GM21576 (cell line): ENCODE measurements around the gene DNAJC18.

Experiments used
- ATAC-seq: cut with Tn5 transposase; IDR thresholded peaks from one replicate; pipeline ENCODE4 v1.9.1; 2021; ENCODE audit warnings: mild to moderate bottlenecking, moderate library complexity; ENCODE audit not compliant: unreplicated experiment

Gene DNAJC18

DNA sequence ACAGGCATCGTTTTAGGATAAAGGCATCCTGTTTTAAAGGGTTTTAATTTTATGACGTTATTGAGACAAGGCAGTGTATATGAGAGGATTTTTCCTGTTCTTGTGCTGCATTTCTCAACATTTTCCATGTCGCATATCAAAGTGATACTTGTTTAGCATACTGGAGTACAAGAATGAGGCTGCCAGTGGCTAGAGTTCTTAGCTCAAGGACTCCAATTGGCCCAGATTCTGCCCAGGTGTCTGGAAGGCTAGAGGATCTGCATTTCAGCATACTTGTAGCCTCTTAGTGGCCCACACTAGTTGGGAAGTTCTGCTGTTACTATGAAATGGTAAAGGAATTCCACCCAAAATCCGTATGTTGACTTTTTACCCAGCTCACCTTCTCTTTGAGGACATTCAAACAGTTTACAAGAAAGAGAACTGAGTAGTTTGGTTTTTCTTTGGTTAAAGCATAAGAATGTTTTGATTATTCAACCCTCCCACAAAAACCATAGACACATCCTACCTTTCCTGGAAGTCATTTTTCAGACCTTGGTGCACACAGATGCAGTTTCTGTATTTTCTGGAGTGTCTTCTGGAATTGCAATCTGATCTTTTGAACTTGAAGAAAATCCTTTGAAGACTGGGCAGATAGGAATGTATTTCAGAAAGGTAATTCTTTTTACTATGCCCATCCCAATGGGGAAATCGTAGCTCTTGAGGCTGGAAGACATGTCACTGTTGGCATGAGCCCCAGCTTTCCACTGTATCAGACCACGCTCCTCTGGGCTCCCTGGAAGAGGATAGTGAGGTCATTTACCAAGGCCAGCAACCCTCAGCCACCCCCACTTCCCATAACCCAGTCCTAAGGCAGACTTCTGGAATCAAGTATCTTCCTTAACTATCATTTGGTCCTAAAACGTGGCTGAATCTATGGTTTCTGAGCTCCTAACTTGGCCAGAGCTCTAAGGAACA lies 67.6 kb downstream of the DNAJC18 start:
- no peak for ATAC-seq

DNA sequence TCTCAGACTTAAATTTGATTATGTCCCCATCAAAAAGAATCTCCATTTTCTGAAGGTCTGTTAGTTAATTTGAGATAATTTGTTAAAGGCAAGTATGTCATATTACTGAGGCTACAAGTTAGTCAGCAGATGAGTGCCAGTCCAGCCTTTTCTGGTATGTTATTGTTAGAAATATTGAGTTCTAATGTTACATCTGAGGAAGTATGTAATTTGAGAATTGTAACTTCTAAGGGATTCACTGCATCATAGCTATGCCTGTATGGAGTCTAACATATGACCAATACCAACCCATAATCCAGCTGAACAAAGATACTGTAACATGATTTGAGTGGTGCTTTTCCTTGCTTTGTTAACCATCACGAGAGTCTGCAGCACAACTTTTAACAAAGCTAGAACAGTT lies 70.1 kb downstream of the DNAJC18 start:
- ATAC-seq, result no peak

DNA sequence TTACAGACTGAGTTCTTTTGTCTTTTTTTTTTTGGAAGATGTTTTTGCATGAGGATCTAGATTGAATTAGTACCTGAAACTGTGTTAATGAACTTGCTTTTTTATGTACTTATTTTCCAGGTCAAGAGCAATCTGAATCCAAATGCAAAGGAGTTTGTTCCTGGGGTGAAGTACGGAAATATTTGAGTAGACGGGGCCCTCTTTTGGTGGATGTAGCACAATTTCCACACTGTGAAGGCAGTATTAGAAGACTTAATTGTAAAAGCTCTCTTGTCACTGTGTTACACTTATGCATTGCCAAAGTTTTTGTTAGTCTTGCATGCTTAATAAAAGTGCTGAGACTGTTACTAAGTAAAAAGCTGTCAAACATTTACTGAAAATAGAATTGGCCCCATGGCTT lies 70.7 kb downstream of the DNAJC18 start:
- no peak for ATAC-seq

DNA sequence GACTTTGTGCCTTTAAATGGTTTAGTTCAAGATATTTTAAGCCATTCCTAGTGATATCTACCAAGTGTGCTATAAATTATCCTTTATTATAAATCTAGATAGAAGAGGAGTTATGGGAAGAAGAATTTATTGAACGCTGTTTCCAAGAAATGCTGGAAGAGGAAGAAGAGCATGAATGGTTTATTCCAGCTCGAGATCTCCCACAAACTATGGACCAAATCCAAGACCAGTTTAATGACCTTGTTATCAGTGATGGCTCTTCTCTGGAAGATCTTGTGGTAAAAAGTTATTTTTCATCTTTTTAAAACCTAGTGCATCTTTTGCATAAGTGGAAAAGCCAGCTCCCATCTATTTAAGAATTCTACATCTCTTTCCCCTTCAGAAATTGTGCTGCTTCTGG lies 74.9 kb downstream of the DNAJC18 start:
- no peak for ATAC-seq

DNA sequence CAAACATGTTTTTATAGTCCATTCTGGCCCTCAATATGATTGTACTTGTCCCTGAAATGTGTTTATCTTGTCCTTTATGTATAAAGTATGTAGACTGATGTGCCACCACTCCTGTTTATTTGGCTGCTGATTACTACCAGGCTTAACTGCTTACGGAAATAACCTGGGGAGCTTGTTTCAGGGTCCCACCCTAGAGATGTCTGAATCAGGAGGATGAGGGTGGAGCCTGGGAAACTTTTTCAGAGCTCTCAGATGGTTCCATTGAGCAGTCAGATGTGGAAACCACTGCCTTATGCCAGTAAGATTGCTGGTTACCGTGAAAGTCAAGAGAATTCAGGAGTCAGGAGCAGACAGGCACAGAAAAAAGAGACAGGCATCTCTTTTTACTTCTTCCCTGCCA lies 75.4 kb downstream of the DNAJC18 start:
- ATAC-seq, result no peak

DNA sequence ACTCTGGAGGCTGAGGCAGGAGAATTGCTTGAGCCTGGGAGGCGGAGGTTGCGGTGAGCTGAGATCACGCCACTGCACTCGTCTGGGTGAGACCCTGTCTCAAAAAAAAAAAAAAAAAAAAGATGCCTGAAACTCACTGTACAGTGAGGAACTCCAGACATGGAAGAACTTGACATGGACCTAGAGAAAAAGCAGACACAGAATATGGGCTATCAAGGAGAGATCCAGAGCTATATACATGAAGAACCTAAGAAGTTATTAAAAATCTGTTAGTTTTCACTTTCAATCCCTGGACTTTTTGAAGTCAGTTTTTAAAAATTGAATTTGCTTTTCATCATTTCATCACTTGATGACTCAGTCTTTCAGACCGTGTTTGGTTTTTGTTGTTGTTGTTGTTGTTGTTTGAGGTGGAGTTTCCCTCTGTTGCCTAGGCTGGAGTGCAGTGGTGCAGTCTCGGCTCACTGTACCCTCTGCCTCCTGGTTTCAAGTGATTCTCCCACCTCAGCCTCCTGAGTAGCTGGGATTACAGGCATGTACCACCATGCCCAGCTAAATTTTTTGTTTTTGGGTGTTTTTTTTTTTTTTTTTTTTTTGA lies 77.4 kb downstream of the DNAJC18 start:
- ATAC-seq, result no peak

DNA sequence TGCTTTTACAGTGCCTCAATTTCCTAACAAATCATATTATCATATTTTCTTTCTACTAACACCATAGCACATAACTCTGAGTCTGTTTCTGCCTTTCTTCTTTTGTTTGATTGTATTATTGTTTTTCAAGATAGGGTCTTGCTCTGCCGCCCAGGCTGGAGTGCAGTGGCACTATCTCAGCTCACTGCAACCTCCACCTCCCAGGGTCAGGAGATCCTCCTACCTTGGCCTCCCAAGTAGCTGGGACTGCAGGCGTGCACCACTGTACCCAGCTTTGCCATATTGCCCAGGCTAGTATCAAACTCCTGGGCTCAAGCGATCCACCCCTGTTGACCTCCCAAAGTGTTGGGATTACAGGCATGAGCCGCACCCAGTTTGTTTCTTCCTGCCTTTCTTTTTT lies 78.9 kb downstream of the DNAJC18 start:
- no peak for ATAC-seq
